ENCODE data around the gene PAFAH1B2. TPM values are rescaled to one million over a fixed set of nuclear protein-coding genes. Genes with fewer than 3 reads are reported as not detected.

The PAFAH1B2 gene
- total and polyA plus RNA-seq, 2 experiments from 2014 or later = 87.5 to 148 TPM

DNA sequence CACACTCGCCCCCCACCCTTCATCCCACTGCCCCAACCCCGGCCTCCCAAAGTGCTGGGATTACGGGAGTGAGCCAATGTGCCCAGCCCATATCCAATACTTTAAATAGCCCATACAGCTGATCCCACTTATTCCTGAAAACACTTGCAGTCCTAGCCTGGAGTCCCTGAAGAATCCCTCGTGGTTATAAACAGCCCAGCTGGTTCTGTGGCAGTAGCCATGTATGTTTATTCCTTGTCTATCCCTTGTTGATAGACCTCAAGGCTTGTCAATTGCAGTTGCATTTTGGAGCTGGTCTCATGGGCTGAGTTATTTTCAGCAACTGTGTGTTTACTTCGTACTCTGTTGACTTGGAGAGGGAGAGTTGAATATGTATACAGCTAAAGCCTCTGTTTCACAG is 21.5 kb upstream of the PAFAH1B2 start (continued):
- TF ChIP-seq ETS1 (IDR thresholded peaks at IDR 0.05) (no peak), POLR2AphosphoS5 (IDR thresholded peaks at IDR 0.05; ENCODE audit: low read depth) (no peak)

GRCh38 chr11:117126223-117126965 is 17.7 kb upstream of the PAFAH1B2 start:
- no peaks in the 10 kb centered on the region for H3K4me1 ChIP-seq (ENCODE audit: insufficient read depth)
- Mint-ChIP-seq H3K4me1 (no peaks in the 10 kb centered on the region), H3K27me3 (ENCODE audit: insufficient read depth, low read depth, poor library complexity) (no peaks in the 10 kb centered on the region), H3K36me3 (ENCODE audit: low read depth) (no peaks in the 10 kb centered on the region), H3K27ac (no peak overlapping the region), H3K4me3 (no peak overlapping the region), H3K9me3 (no peaks in the 10 kb centered on the region)
- ATAC-seq = no peak
- H3K27me3 ChIP-seq (ENCODE audit: insufficient read depth) = no peaks in the 10 kb centered on the region
- no peak overlapping the region for H3K4me2 ChIP-seq
- no peak for DNase-seq (ENCODE audit: low spot score)
- H3K79me2 ChIP-seq (replicated peaks; ENCODE audit: insufficient read depth) = no peaks in the 10 kb centered on the region
- H3K36me3 ChIP-seq (ENCODE audit: insufficient read depth) = no peaks in the 10 kb centered on the region
- H3F3A ChIP-seq (replicated peaks; ENCODE audit: low read depth) = no peaks in the 10 kb centered on the region
- no peak overlapping the region for H2AFZ ChIP-seq
- no peaks in the 10 kb centered on the region for H4K20me1 ChIP-seq (replicated peaks; ENCODE audit: insufficient read depth)
- H3K4me3 ChIP-seq = no peak overlapping the region
- no peaks in the 10 kb centered on the region for H3K9me2 ChIP-seq (ENCODE audit: insufficient read depth)
- H3K27ac ChIP-seq (ENCODE audit: low read depth) = no peak overlapping the region
- TF ChIP-seq POLR2AphosphoS5 (IDR thresholded peaks at IDR 0.05; ENCODE audit: low read depth) (no peak), STAT1 (IDR thresholded peaks at IDR 0.05; ENCODE audit: unreplicated experiment) (no peak), ETS1 (IDR thresholded peaks at IDR 0.05) (no peak), NANOG (IDR thresholded peaks at IDR 0.05; ENCODE audit: borderline replicate concordance) (no peak), REST (IDR thresholded peaks at IDR 0.05; ENCODE audit: unreplicated experiment) (no peak), CREB1 (CRISPR knock-in tag; IDR thresholded peaks at IDR 0.05; ENCODE audit: low read depth) (no peak), JUNB (IDR thresholded peaks at IDR 0.05; ENCODE audit: unreplicated experiment) (no peak), CTCF (conservative IDR thresholded peaks at IDR 0.05; ENCODE audit: low read depth in 2 of 2) (no peak), EZH2 (IDR thresholded peaks at IDR 0.05; ENCODE audit: low read depth, unreplicated experiment) (no peak)
- TF ChIP-seq, protein P1, sequence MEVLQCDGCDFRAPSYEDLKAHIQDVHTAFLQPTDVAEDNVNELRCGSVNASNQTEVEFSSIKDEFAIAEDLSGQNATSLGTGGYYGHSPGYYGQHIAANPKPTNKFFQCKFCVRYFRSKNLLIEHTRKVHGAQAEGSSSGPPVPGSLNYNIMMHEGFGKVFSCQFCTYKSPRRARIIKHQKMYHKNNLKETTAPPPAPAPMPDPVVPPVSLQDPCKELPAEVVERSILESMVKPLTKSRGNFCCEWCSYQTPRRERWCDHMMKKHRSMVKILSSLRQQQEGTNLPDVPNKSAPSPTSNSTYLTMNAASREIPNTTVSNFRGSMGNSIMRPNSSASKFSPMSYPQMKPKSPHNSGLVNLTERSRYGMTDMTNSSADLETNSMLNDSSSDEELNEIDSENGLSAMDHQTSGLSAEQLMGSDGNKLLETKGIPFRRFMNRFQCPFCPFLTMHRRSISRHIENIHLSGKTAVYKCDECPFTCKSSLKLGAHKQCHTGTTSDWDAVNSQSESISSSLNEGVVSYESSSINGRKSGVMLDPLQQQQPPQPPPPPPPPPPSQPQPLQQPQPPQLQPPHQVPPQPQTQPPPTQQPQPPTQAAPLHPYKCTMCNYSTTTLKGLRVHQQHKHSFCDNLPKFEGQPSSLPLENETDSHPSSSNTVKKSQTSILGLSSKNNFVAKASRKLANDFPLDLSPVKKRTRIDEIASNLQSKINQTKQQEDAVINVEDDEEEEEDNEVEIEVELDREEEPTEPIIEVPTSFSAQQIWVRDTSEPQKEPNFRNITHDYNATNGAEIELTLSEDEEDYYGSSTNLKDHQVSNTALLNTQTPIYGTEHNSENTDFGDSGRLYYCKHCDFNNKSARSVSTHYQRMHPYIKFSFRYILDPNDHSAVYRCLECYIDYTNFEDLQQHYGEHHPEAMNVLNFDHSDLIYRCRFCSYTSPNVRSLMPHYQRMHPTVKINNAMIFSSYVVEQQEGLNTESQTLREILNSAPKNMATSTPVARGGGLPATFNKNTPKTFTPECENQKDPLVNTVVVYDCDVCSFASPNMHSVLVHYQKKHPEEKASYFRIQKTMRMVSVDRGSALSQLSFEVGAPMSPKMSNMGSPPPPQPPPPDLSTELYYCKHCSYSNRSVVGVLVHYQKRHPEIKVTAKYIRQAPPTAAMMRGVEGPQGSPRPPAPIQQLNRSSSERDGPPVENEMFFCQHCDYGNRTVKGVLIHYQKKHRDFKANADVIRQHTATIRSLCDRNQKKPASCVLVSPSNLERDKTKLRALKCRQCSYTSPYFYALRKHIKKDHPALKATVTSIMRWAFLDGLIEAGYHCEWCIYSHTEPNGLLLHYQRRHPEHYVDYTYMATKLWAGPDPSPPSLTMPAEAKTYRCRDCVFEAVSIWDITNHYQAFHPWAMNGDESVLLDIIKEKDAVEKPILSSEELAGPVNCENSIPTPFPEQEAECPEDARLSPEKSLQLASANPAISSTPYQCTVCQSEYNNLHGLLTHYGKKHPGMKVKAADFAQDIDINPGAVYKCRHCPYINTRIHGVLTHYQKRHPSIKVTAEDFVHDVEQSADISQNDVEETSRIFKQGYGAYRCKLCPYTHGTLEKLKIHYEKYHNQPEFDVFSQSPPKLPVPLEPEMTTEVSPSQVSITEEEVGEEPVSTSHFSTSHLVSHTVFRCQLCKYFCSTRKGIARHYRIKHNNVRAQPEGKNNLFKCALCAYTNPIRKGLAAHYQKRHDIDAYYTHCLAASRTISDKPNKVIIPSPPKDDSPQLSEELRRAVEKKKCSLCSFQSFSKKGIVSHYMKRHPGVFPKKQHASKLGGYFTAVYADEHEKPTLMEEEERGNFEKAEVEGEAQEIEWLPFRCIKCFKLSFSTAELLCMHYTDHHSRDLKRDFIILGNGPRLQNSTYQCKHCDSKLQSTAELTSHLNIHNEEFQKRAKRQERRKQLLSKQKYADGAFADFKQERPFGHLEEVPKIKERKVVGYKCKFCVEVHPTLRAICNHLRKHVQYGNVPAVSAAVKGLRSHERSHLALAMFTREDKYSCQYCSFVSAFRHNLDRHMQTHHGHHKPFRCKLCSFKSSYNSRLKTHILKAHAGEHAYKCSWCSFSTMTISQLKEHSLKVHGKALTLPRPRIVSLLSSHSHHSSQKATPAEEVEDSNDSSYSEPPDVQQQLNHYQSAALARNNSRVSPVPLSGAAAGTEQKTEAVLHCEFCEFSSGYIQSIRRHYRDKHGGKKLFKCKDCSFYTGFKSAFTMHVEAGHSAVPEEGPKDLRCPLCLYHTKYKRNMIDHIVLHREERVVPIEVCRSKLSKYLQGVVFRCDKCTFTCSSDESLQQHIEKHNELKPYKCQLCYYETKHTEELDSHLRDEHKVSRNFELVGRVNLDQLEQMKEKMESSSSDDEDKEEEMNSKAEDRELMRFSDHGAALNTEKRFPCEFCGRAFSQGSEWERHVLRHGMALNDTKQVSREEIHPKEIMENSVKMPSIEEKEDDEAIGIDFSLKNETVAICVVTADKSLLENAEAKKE (CRISPR knock-in tag; IDR thresholded peaks at IDR 0.05) = no peak

Measured in GM23338 (cell line).